ENCODE data around the gene INTS3. TPM values are rescaled to one million over a fixed set of nuclear protein-coding genes. Genes with fewer than 3 reads are reported as not detected.

Gene INTS3
- polyA plus RNA-seq, 4 donors = 14.9 to 52.6 (median 22.6) TPM

GRCh38 chr1:153774780-153775457, 47.1 kb downstream of the INTS3 start, which contains the start of gene SLC27A3:
TSS of gene SLC27A3 (plus strand) at chr1:153775407. CDS start at chr1:153775498, 91 bp downstream.
- FAIRE-seq (no peak), DNase-seq (peak in 1 of 2 donors; percentile 60)
- Histone ChIP-seq H3K27ac (ENCODE audit: low read depth in 1 of 3, low read length in 2 of 3) (peak within 1 kb of the TSS; percentile 43 to 86 (median 83)), H3K36me3 (ENCODE audit: control insufficient read depth in 3 of 3, insufficient read depth in 2 of 3, low read depth in 1 of 3, low read length in 3 of 3) (peaks cover 0 to 75% (median 6%) of the 10 kb centered on the region in 3 donors), H3K4me3 (ENCODE audit: low read depth in 1 of 3, low read length in 3 of 3) (peak within 1 kb of the TSS; percentile 60 to 79 (median 60)), H3K27me3 (ENCODE audit: control insufficient read depth in 3 of 3, insufficient read depth in 3 of 3, low read length in 3 of 3) (no peaks in the 10 kb centered on the region), H3K4me1 (ENCODE audit: control insufficient read depth in 3 of 3, insufficient read depth in 2 of 3, low read depth in 1 of 3, low read length in 2 of 3) (peaks cover 0 to 21% (median 8%) of the 10 kb centered on the region in 3 donors), H3K9me3 (ENCODE audit: control insufficient read depth in 2 of 2, insufficient read depth in 1 of 2, low read depth in 1 of 2, low read length in 1 of 2) (no peaks in the 10 kb centered on the region)
- WGBS, 3 donors = 5 to 6% (median 6%) methylated on average over 28 to 35 of the region's 35 CpGs

- no peak for FAIRE-seq
- H3K27ac ChIP-seq (ENCODE audit: low read depth in 1 of 3, low read length in 2 of 3) = peak overlapping the region; percentile 43 to 86 (median 83)
- WGBS, 3 donors = 0% methylated on average over 63 to 83 of the region's 83 CpGs
Measured at GRCh38 chr1:153775458-153776327, 47.8 kb downstream of the INTS3 start.

GRCh38 chr1:153776352-153776751, 48.5 kb downstream of the INTS3 start:
- peaks cover 0 to 28% (median 11%) of the 10 kb centered on the region in 3 donors for H3K4me1 ChIP-seq (ENCODE audit: control insufficient read depth in 3 of 3, insufficient read depth in 2 of 3, low read depth in 1 of 3, low read length in 2 of 3)
- peak overlapping the region; percentile 60 to 79 (median 60) for H3K4me3 ChIP-seq (ENCODE audit: low read depth in 1 of 3, low read length in 3 of 3)
- peaks cover 0 to 67% (median 0%) of the 10 kb centered on the region in 3 donors for H3K36me3 ChIP-seq (ENCODE audit: control insufficient read depth in 3 of 3, insufficient read depth in 2 of 3, low read depth in 1 of 3, low read length in 3 of 3)
- no peaks in the 10 kb centered on the region for H3K9me3 ChIP-seq (ENCODE audit: control insufficient read depth in 2 of 2, insufficient read depth in 1 of 2, low read depth in 1 of 2, low read length in 1 of 2)
- no peak for FAIRE-seq
- DNase-seq = no peak
- no peaks in the 10 kb centered on the region for H3K27me3 ChIP-seq (ENCODE audit: control insufficient read depth in 3 of 3, insufficient read depth in 3 of 3, low read length in 3 of 3)
- 54 to 65% (median 62%) methylated on average over 8 to 10 of the region's 10 CpGs for WGBS, 3 donors
- H3K27ac ChIP-seq (ENCODE audit: low read depth in 1 of 3, low read length in 2 of 3) = peak overlapping the region in 2 of 3 donors; percentile 83 to 86

More at GRCh38 chr1:153775458-153776327, 47.8 kb downstream of the INTS3 start:
- Histone ChIP-seq H3K27me3 (ENCODE audit: control insufficient read depth in 3 of 3, insufficient read depth in 3 of 3, low read length in 3 of 3) (no peaks in the 10 kb centered on the region), H3K9me3 (ENCODE audit: control insufficient read depth in 2 of 2, insufficient read depth in 1 of 2, low read depth in 1 of 2, low read length in 1 of 2) (no peaks in the 10 kb centered on the region), H3K4me3 (ENCODE audit: low read depth in 1 of 3, low read length in 3 of 3) (peak overlapping the region; percentile 60 to 79 (median 60)), H3K36me3 (ENCODE audit: control insufficient read depth in 3 of 3, insufficient read depth in 2 of 3, low read depth in 1 of 3, low read length in 3 of 3) (peaks cover 0 to 74% (median 0%) of the 10 kb centered on the region in 3 donors), H3K4me1 (ENCODE audit: control insufficient read depth in 3 of 3, insufficient read depth in 2 of 3, low read depth in 1 of 3, low read length in 2 of 3) (peaks cover 0 to 28% (median 11%) of the 10 kb centered on the region in 3 donors)
- DNase-seq = peak; percentile 64 to 90

DNA sequence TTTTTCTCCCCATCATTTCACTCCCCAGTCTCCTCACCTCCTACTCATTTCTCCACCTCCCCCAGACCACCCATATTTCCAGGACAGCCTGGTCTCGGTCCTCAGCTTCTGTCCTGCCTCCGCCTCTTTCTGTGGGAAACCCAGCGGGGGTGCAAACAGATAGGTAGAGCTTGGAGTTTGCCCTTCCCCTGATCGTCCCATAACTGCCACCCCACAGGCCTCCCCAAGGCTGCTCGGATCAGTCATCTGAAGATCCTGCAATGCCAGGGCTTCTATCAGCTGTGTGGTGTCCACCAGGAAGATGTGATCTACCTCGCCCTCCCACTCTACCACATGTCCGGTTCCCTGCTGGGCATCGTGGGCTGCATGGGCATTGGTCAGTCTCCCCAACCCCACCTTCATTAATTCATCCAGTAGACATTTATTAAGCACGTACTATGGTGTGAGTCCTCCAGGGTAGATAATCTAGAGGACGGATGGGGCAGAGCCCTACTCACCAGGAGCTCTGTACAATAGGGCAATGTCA, 49.1 kb downstream of the INTS3 start:
- H3K4me3 ChIP-seq (ENCODE audit: low read depth in 1 of 3, low read length in 3 of 3) = no peak overlapping the region
- no peak for FAIRE-seq
- peaks cover 0 to 28% (median 11%) of the 10 kb centered on the region in 3 donors for H3K4me1 ChIP-seq (ENCODE audit: control insufficient read depth in 3 of 3, insufficient read depth in 2 of 3, low read depth in 1 of 3, low read length in 2 of 3)
- WGBS, 3 donors = 86 to 90% (median 90%) methylated on average over 10 of the region's 10 CpGs
- H3K36me3 ChIP-seq (ENCODE audit: control insufficient read depth in 3 of 3, insufficient read depth in 2 of 3, low read depth in 1 of 3, low read length in 3 of 3) = peaks cover 0 to 62% (median 0%) of the 10 kb centered on the region in 3 donors
- H3K9me3 ChIP-seq (ENCODE audit: control insufficient read depth in 2 of 2, insufficient read depth in 1 of 2, low read depth in 1 of 2, low read length in 1 of 2) = no peaks in the 10 kb centered on the region
- H3K27ac ChIP-seq (ENCODE audit: low read depth in 1 of 3, low read length in 2 of 3) = no peak overlapping the region
- DNase-seq = no peak
- no peaks in the 10 kb centered on the region for H3K27me3 ChIP-seq (ENCODE audit: control insufficient read depth in 3 of 3, insufficient read depth in 3 of 3, low read length in 3 of 3)

- Histone ChIP-seq H3K36me3 (ENCODE audit: control insufficient read depth in 3 of 3, insufficient read depth in 2 of 3, low read depth in 1 of 3, low read length in 3 of 3) (peaks cover 0 to 54% (median 0%) of the 10 kb centered on the region in 3 donors), H3K4me1 (ENCODE audit: control insufficient read depth in 3 of 3, insufficient read depth in 2 of 3, low read depth in 1 of 3, low read length in 2 of 3) (peaks cover 0 to 28% (median 11%) of the 10 kb centered on the region in 3 donors), H3K27me3 (ENCODE audit: control insufficient read depth in 3 of 3, insufficient read depth in 3 of 3, low read length in 3 of 3) (no peaks in the 10 kb centered on the region), H3K4me3 (ENCODE audit: low read depth in 1 of 3, low read length in 3 of 3) (no peak overlapping the region), H3K9me3 (ENCODE audit: control insufficient read depth in 2 of 2, insufficient read depth in 1 of 2, low read depth in 1 of 2, low read length in 1 of 2) (no peaks in the 10 kb centered on the region), H3K27ac (ENCODE audit: low read depth in 1 of 3, low read length in 2 of 3) (no peak overlapping the region)
- no peak for DNase-seq
- no peak for FAIRE-seq
- WGBS, 3 donors = 80 to 92% (median 91%) methylated on average over 7 of the region's 7 CpGs
Measured at GRCh38 chr1:153777648-153778047, 49.8 kb downstream of the INTS3 start.

DNA sequence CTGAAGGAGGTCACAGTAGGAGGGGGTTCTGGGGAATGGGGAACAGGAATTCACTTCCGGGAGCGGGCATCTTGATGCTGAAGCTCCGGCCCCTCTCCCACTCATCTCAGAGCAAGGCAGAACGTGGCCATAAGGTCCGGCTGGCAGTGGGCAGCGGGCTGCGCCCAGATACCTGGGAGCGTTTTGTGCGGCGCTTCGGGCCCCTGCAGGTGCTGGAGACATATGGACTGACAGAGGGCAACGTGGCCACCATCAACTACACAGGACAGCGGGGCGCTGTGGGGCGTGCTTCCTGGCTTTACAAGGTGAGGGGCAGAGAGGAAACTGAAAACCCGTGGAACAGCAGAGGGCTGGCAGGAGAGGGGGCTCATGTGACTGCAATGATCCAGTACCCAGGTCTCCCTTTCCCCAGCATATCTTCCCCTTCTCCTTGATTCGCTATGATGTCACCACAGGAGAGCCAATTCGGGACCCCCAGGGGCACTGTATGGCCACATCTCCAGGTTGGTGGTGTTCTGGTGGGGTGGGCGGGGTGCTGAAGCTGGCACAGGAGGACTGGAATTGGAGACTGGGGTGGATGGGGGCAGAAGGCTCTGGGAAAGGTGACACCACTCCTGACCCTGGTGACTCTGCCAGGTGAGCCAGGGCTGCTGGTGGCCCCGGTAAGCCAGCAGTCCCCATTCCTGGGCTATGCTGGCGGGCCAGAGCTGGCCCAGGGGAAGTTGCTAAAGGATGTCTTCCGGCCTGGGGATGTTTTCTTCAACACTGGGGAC, 50.4 kb downstream of the INTS3 start:
- H3K4me3 ChIP-seq (ENCODE audit: low read depth in 1 of 3, low read length in 3 of 3) = no peak overlapping the region
- peaks cover 2 to 32% (median 13%) of the 10 kb centered on the region in 3 donors for H3K4me1 ChIP-seq (ENCODE audit: control insufficient read depth in 3 of 3, insufficient read depth in 2 of 3, low read depth in 1 of 3, low read length in 2 of 3)
- 92 to 97% (median 96%) methylated on average over 22 of the region's 22 CpGs for whole genome bisulfite sequencing, 3 donors
- no peaks in the 10 kb centered on the region for H3K27me3 ChIP-seq (ENCODE audit: control insufficient read depth in 3 of 3, insufficient read depth in 3 of 3, low read length in 3 of 3)
- peaks cover 0 to 48% (median 0%) of the 10 kb centered on the region in 3 donors for H3K36me3 ChIP-seq (ENCODE audit: control insufficient read depth in 3 of 3, insufficient read depth in 2 of 3, low read depth in 1 of 3, low read length in 3 of 3)
- no peak for FAIRE-seq
- no peak for DNase-seq
- H3K9me3 ChIP-seq (ENCODE audit: control insufficient read depth in 2 of 2, insufficient read depth in 1 of 2, low read depth in 1 of 2, low read length in 1 of 2) = no peaks in the 10 kb centered on the region
- H3K27ac ChIP-seq (ENCODE audit: low read depth in 1 of 3, low read length in 2 of 3) = no peak overlapping the region

DNA sequence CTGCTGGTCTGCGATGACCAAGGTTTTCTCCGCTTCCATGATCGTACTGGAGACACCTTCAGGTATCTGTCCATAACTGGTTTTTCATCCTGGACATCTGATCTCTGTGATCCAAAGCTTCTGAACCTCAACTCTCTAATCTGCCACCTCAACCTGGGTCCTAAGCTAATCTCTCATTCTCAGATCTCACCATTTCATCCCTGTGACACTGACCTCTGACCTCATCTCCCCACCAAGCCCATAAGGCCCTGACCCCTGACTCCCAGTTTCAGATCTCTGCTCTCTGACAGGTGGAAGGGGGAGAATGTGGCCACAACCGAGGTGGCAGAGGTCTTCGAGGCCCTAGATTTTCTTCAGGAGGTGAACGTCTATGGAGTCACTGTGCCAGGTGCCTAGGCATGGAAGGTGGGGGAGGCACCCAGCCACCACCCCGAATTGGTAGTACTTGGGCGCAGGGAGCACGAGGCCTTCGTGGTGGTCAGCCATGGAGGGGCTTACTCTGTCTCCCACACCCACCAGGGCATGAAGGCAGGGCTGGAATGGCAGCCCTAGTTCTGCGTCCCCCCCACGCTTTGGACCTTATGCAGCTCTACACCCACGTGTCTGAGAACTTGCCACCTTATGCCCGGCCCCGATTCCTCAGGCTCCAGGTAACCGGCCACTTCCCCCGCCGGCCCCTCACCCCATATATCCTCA, 51.1 kb downstream of the INTS3 start:
- Histone ChIP-seq H3K4me3 (ENCODE audit: low read depth in 1 of 3, low read length in 3 of 3) (no peak overlapping the region), H3K4me1 (ENCODE audit: control insufficient read depth in 3 of 3, insufficient read depth in 2 of 3, low read depth in 1 of 3, low read length in 2 of 3) (peaks cover 2 to 32% (median 13%) of the 10 kb centered on the region in 3 donors), H3K36me3 (ENCODE audit: control insufficient read depth in 3 of 3, insufficient read depth in 2 of 3, low read depth in 1 of 3, low read length in 3 of 3) (peaks cover 0 to 42% (median 0%) of the 10 kb centered on the region in 3 donors), H3K9me3 (ENCODE audit: control insufficient read depth in 2 of 2, insufficient read depth in 1 of 2, low read depth in 1 of 2, low read length in 1 of 2) (no peaks in the 10 kb centered on the region), H3K27ac (ENCODE audit: low read depth in 1 of 3, low read length in 2 of 3) (no peak overlapping the region), H3K27me3 (ENCODE audit: control insufficient read depth in 3 of 3, insufficient read depth in 3 of 3, low read length in 3 of 3) (no peaks in the 10 kb centered on the region)
- WGBS, 3 donors = 83 to 91% (median 88%) methylated on average over 17 to 18 of the region's 18 CpGs
- DNase-seq (no peak), FAIRE-seq (no peak)
